ENCODE results near the gene INSR. TPM values are rescaled to one million over a fixed set of nuclear protein-coding genes. Genes with fewer than 3 reads are reported as not detected.

The INSR gene
- total RNA-seq, 4 donors from 2014 or later: 38.9 to 101 (median 67.7) TPM

DNA sequence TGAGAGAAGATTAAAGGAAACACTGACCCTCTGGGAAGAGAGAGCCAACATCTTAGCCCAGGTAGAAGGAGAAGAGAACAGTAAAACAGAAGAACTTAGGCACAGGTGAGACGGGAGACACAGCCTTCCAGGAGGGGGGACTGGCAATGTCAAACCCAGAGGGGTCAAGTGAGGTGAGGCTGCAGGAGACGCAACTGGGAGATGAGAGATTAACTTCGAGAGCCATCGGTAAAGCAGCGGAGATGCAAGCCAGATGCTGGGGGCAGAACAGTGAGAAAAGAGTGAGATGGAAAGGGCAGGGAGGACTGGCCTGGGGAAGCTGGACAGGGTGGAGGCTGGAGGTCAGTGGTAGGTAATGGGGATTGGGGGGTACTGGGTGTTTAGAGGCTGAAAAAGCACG lies 5.2 kb downstream of the INSR start:
- Histone ChIP-seq H3K36me3 (no peaks in the 10 kb centered on the region), H3K27ac (peak overlapping the region; percentile 6 to 72 (median 45)), H3K9me3 (no peaks in the 10 kb centered on the region), H3K4me3 (replicated peaks in 1 of 3) (no peak overlapping the region), H3K4me1 (peaks cover 12 to 40% of the 10 kb centered on the region in 2 donors), H3K27me3 (no peaks in the 10 kb centered on the region)
- TF ChIP-seq POLR2A (IDR thresholded peaks at IDR 0.05): no peak
- TF ChIP-seq, protein P1, sequence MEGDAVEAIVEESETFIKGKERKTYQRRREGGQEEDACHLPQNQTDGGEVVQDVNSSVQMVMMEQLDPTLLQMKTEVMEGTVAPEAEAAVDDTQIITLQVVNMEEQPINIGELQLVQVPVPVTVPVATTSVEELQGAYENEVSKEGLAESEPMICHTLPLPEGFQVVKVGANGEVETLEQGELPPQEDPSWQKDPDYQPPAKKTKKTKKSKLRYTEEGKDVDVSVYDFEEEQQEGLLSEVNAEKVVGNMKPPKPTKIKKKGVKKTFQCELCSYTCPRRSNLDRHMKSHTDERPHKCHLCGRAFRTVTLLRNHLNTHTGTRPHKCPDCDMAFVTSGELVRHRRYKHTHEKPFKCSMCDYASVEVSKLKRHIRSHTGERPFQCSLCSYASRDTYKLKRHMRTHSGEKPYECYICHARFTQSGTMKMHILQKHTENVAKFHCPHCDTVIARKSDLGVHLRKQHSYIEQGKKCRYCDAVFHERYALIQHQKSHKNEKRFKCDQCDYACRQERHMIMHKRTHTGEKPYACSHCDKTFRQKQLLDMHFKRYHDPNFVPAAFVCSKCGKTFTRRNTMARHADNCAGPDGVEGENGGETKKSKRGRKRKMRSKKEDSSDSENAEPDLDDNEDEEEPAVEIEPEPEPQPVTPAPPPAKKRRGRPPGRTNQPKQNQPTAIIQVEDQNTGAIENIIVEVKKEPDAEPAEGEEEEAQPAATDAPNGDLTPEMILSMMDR (IDR thresholded peaks at IDR 0.05): no peak
- 64 to 66% methylated on average over 6 of the region's 6 CpGs for WGBS, 2 donors
- intact Hi-C loops (cut with DNase I): no loop called here
- DNase-seq: no peak

DNA sequence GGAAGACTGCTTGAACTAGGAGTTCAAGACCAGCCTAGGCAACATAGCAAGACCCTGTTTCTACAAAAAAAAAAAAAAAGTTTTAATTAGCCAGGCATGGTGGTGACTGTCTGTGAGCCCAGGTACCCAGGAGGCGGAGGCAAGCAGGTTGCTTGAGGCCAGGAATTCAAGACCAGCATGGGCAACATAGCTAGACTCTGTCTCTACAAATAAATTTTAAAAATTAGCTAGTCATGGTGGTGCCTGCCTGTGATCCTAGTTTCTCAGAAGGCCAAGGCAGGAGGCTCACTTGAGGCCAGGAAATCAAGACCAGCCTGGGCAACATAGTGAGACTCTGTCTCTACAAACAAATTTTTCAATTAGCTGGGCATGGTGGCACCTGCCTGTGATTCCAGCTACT lies 6.1 kb downstream of the INSR start:
- no peaks in the 10 kb centered on the region for H3K9me3 ChIP-seq
- no peak for TF ChIP-seq POLR2A (IDR thresholded peaks at IDR 0.05)
- TF ChIP-seq, protein P1 (IDR thresholded peaks at IDR 0.05): no peak
- H3K27ac ChIP-seq: peak overlapping the region; percentile 45 to 74 (median 72)
- intact Hi-C loops (cut with DNase I): no loop called here
- no peaks in the 10 kb centered on the region for H3K36me3 ChIP-seq
- WGBS, 2 donors: 90 to 100% methylated on average over 1 of the region's 1 CpG
- H3K27me3 ChIP-seq: no peaks in the 10 kb centered on the region
- H3K4me3 ChIP-seq (replicated peaks in 1 of 3): no peak overlapping the region
- H3K4me1 ChIP-seq: peaks cover 10 to 48% of the 10 kb centered on the region in 2 donors
- no peak for DNase-seq

DNA sequence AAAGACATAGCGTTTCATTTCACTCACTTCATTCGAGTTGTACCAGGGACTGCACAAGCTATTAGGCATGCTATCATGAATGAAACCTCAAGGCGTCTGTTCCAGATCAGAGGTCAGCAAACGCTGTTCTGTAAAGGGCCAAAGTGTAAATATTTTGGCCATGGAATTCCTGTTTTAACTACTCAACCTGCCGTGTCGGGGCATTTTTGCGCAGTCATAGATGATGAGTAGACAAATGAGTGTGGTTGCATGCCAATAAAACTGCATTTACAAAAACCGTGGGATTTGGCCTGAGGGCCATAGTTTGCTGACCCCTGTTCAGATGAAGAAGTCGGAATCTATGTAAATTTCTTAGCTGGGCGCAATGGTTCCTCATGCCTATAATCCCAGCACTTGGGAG lies 6.5 kb downstream of the INSR start:
- H3K4me1 ChIP-seq: peaks cover 6 to 47% of the 10 kb centered on the region in 2 donors
- 61 to 69% methylated on average over 10 of the region's 10 CpGs for WGBS, 2 donors

DNA sequence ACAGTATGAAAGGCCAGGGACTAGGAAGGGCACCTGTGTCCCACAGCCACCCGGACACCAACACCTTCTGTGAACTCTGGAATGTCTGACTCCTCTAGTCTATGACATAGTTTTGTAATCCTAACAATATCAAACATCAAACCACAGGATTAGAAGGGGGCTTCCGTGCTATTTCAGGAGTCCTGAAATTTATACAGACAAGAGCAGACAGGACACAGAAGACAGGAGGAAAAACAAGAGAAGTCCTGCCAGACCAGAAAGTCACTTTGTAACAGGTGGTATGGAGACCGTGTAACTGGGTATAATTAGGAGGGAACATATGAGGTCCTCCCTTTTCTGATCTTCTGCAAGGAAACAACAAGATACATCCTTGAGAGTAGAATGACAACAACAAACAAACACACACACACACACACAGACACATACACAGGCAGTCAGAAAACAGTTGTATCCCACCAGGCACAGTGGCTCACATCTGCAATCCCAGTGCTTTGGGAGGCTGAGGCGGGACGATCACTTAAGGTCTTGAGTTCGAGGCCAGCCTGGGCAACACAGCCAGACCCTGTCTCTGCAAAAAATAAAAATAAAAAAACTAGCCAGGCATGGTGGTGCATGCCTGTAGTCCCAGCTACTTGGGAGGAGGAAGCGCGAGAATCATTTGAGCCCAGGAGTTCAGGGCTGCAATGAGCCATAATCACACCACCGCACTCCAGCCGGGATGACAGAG lies 13.1 kb downstream of the INSR start:
- Histone ChIP-seq H3K4me1 (peaks cover 0 to 13% of the 10 kb centered on the region in 2 donors), H3K4me3 (replicated peaks in 1 of 3) (no peak overlapping the region), H3K36me3 (no peaks in the 10 kb centered on the region), H3K9me3 (no peaks in the 10 kb centered on the region), H3K27ac (no peak overlapping the region), H3K27me3 (no peaks in the 10 kb centered on the region)
- TF ChIP-seq, protein P1 (IDR thresholded peaks at IDR 0.05): no peak
- no peak for TF ChIP-seq POLR2A (IDR thresholded peaks at IDR 0.05)
- intact Hi-C loops (cut with DNase I): no loop called here
- DNase-seq: no peak
- WGBS, 2 donors: 93 to 95% methylated on average over 10 of the region's 10 CpGs

More for the DNA sequence above, 6.5 kb downstream of the INSR start:
- intact Hi-C loops (cut with DNase I): no loop called here
- Histone ChIP-seq H3K9me3 (no peaks in the 10 kb centered on the region), H3K36me3 (no peaks in the 10 kb centered on the region), H3K4me3 (replicated peaks in 1 of 3) (no peak overlapping the region), H3K27me3 (no peaks in the 10 kb centered on the region), H3K27ac (peak overlapping the region; percentile 45 to 74 (median 72))
- peak; percentile 31 to 65 for DNase-seq
- no peak for TF ChIP-seq POLR2A (IDR thresholded peaks at IDR 0.05)
- TF ChIP-seq, protein P1 (IDR thresholded peaks at IDR 0.05): peak in 1 of 6 experiments; percentile 23

DNA sequence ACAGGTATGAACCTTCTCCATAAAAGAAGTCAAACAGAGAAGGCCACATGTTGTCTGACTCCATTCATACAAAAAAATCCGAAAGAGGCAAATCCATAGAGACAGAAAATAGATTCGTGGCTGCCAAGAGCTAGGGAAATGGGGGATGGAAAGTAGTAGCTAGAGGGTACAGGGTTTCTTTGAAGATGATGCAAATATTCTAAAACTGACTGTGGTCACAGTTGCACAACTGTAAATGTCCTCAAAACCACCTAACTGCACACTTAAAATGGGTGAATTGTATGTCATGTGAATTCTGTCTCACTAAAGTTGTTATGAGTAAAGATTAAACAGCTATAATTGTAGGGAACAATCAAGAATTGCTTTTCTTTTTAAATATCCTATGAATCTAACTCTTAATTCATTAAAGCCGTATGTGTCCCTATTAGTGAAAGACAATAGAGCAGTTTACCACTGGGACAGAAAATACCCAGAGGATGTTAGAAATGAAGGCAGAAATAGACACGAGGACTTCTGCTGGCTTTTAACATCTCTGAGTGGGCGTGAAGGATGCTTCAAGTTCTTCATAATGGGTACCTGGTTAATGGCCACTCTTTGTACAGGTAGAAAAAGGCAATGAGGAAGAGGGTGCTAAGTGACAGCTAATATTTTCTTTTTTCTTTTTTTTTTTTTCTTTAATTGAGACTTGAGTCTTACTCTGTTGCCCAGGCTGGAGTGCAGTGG lies 21.2 kb downstream of the INSR start:
- Histone ChIP-seq H3K4me1 (peaks cover 0 to 8% of the 10 kb centered on the region in 2 donors), H3K9me3 (no peaks in the 10 kb centered on the region), H3K4me3 (replicated peaks in 1 of 3) (no peak overlapping the region), H3K27ac (no peak overlapping the region), H3K27me3 (no peaks in the 10 kb centered on the region), H3K36me3 (no peaks in the 10 kb centered on the region)
- intact Hi-C loops (cut with DNase I): no loop called here
- TF ChIP-seq POLR2A (IDR thresholded peaks at IDR 0.05): no peak
- TF ChIP-seq, protein P1 (IDR thresholded peaks at IDR 0.05): no peak
- 71 to 76% methylated on average over 5 of the region's 5 CpGs for WGBS, 2 donors
- DNase-seq: no peak

All from thyroid gland (tissue), 4 donors.